NCI-H748 (cell line): ENCODE results near the gene CYP4A22.
"Not testable (repeated sequence)": the region's sequence is repeated elsewhere in the genome, so short reads cannot be mapped to it uniquely, and the experiment has no call there.

Experiments
- DNase-seq: peaks from one replicate; lab custom pipeline; 2025; ENCODE audit not compliant: unreplicated experiment; lab: John Stamatoyannopoulos, UW

The CYP4A22 gene

GRCh38 chr1:47156457-47156856, 19.2 kb downstream of the CYP4A22 start:
- DNase-seq = not testable (repeated sequence)

DNA sequence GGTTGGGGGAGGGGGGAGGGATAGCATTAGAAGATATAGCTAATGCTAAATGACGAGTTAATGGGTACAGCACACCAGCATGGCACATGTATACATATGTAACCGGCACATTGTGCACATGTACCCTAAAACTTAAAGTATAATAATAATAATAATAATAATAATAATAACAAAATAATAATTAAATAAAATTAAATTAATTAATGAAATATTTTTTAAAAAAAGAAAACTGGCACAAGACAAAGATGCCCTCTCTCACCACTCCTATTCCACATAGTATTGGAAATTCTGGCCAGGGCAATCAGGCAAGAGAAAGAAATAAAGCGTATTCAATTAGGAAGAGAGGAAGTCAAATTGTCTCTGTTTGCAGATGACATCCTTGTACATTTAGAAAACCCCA, 20.7 kb downstream of the CYP4A22 start:
- DNase-seq = not testable (repeated sequence)

DNA sequence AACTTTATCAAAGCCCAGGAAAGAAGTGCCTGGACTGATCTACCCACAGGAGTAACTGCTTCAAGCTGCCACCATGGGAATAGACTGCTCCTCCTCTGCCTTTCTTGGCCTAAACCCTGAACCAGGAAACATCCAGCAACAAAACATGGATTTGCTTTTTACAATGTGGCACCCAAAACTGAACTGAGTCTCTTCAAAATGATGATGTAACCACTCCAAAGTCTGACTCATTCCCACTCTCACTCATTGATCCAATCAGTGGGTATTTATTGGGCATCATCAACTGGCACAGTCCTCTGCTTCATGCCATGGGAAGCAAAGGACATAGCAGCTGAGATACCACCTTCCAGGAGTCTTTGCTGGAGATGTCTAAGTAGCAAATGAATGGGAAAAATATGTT, 23.5 kb downstream of the CYP4A22 start:
- DNase-seq = no peak

GRCh38 chr1:47161298-47162040, 24.2 kb downstream of the CYP4A22 start:
- no peak for DNase-seq

DNA sequence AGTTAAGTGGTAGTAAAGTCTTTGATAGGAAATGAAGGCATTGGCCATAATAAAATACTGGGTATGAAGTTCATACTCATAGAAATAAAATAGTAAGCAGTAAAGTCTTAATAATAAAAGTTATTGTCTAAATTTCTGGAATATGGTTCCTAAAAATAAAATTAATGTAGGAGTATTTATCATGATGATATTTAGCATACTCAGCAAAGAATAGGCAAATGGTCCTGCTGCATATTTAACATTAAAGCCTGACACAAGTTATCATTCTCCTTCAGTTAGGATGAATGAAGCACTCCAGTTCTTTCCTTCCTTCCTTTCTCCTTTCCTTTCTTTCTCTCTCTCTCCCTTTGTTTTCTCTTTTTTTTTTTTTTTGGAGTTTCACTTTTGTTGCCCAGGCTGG, 27.3 kb downstream of the CYP4A22 start:
- no peak for DNase-seq

GRCh38 chr1:47172782-47173181, 35.5 kb downstream of the CYP4A22 start:
- no peak for DNase-seq

GRCh38 chr1:47174656-47175020, 37.4 kb downstream of the CYP4A22 start:
- DNase-seq = no peak

GRCh38 chr1:47175227-47175934, 38.1 kb downstream of the CYP4A22 start:
- DNase-seq = peak; percentile 50

DNA sequence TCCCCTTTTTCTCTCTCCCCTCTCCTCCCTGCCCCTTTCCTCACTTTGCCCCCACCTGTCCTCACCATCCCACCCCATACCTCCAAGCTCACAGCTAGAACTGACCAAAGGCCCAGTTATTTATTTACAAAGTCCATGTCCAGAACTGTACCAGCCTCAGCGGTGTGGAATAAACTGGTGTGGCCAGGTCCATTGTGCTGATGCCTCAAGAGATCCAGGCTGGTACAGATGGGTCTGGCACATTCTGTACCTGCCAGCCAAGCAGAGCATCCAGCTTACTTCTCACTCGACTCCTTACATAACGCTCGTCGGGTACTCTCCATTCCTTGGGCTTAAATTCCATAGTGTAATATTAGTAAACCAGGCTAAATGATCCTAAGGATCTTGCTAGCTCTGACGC, 40.8 kb downstream of the CYP4A22 start:
- no peak for DNase-seq

DNA sequence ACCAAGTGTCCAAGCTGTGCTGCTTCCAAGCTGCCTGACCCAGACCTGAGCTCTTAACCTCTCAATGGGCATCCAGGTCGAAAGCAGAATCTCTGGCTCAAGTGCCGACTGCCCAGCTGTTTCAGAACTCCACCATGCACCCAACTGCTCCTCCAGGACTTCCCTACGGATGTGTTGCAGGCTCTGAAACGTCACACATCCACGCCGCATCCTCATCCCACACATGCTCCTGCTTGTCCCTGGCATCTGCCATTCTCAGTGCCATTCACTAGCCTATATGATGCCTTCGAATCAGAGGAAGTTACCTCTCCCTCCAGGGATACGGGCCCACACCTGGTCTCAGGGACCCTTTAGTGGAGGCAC, 41.4 kb downstream of the CYP4A22 start:
- no peak for DNase-seq

DNA sequence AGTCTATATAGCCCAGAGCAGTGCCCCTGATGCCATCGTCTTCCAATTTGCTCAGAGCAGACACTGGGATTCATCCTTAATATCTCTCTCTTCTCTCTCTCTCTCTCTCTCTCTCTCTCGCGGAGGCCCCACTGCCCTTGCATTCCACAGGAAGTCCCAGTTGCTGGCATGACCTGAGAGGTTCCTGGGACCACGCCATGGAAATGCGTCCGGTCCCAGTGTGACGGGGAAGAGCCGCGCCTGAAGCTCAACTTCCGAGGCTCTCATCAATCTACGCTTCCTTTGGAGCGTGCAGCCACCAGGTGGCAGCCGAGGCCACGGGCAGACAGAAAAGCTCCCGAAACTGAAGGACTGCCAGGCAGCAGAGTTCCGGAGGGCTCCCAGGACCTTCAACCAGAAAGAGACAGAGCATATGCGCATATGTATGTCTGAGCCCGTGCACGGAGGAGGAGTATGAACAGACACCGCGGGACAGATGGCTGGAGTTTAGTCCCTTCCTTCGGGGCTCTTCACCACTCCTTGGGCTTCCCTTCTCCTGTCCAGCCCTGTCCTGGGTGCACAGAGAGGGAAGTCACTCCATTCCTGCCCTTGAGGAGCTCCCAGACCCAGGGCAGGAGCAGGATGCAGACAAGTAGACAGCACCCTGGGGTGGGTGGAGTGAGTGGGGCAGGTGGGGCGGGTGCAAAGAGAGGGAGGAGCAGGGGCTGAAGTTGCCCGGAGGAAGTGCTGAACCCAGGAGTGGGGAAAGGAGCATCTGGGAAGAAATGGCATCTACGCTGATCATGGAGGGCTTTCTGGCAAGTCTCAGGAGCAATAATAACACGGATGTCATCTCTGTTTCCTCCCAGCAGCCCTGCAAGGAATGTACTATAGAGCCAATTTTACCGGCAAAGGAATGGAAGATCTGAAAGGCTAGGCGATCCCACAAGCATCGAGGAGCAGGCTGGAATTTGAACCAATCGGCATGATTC, 42.1 kb downstream of the CYP4A22 start:
- DNase-seq = peak; percentile 92

DNA sequence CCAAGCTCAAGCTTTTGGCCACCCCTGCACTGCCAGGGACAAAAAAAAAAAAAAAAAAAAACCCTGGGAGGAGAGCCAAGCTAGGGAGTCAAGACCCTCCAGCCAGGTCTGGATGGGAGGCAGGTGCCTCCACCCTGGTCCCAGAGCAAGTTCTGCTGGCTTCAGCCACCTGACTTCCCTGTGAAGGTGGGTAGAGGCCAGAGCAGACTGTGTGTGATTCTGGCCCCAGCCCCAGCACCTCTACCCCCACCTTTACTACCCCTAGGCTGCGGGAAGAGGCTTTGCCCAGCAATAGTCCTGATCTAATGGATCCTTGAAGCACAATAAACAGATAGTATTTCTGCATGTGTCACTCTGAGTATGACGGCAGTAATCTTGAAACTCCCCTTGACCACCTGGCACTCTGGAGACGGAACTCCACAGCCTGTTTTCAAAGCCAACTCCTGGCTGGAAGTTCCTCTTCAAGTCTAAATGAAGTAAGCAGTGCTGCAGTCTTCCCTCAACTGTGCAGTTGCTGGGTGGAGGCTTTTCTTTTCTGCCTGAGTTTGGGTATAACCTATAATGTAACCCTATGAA, 42.8 kb downstream of the CYP4A22 start:
- no peak for DNase-seq

DNA sequence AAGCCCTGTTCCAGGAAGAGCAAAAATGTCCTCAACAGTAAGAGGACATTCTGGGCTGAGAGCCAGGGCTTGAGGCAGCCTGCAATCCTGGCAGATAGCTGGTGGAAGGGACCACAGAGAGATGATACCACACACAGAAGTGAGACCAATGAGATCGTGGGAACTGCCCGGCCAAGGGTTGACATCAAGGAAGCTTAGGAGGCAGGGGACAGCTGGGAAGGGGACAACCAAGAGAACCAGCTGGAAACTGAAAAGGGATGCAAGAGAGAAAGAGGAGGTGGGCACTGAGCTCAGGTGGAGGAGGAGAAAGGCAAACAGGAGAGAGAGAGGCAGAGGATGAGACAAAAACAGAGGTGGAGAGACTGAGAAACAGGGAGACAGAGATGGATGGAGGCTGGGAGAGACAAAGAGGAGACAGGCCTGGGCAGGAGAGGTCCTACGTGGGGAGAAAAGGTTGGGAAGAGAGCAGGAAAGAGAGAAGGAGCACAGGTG, 43.4 kb downstream of the CYP4A22 start:
- no peak for DNase-seq

GRCh38 chr1:47181095-47181954, 44.1 kb downstream of the CYP4A22 start:
- DNase-seq = no peak

DNA sequence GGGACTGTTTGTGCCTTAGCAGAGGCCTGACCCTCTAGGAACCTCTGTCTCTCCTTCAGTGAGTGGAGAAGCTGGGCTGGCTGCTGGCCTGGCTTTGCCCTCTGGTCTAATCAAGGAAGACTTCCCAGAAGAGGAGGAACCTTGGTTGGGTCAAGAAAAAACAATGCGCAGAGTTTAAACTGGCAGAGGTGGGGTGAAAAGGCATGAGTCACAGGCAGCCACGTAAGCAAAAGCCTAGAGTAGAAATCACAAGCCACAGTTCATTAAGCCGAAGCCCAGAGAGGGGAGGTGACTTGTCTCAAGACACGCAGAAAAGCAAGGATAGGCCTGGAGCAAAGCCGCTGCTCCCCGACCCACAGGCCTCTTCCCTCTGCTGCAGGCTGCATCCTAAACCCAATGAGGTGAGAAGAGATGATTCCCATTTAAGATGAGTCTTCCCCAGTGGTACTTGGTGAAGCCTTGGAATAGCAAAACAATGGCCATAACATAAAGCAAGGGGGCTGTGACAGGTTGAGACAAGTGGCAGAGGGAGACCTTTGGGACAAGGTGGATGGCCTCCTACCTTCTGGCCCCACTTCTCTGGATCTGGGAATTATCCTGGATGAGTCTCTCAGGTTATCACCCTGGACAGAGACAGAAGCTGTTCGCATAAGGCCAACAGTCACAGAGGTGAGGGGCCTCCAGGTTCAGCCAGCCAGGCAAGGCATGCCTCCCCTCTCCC, 44.9 kb downstream of the CYP4A22 start:
- DNase-seq = no peak

- DNase-seq = no peak
These were observed 45.5 kb downstream of the CYP4A22 start for GRCh38 chr1:47182676-47183235.

DNA sequence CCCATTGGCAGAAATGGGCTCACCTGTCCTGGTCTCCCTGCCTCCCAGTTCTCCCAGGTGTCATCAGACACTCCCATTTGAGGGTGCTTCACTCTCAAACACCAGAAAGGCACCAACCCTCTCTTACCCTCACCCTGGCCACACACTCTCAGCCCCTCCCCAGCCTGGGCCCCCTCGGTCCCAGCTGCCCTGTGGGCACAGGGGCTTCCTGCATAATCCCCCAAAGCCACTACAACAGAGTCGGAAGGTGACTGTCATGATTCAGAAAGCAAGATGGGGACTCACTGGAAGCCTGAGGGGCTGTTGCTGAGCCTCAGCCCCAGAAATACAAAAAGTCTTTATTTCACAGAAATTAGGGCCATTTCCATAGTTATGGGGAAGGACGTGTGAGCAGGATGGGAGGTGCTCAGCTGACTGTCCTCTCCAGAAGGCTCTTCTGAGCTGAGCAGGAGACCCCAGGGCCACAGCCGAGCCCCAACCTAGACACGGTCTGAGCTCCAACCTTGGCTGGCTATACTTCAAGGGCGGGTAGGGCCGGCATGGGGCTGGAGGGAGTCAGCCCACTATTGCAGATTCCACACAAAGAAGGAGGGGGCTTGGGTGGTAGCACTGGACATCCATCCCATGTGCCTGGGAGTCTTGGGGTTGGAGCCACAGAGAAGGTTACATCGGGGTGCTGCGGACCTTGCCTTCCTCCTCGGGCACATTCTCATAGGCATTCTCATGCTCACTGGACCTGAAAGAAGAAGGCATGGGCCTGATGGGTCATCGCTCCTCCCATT, 46.3 kb downstream of the CYP4A22 start:
- no peak for DNase-seq

- no peak for DNase-seq
These were observed 47.0 kb downstream of the CYP4A22 start for GRCh38 chr1:47184090-47184821.
